Loucy (cell line): ENCODE measurements around the gene PPP1R37.

Experiments used
- H2AFZ ChIP-seq: fragments of 200-600 bp; sonication (generic); 2 replicates; pipeline ENCODE4 v1.6.0; 2016; ENCODE audit warnings: antibody characterized with exemption, mild to moderate bottlenecking, low read length, moderate library complexity
- H3F3A ChIP-seq: fragments of 200-600 bp; 2 replicates; pipeline ENCODE4 v1.6.0; 2016; ENCODE audit warnings: antibody characterized with exemption, low read depth, mild to moderate bottlenecking
- H3K27me3 ChIP-seq: fragments of 200-600 bp; sonication (generic); 2 replicates; pipeline ENCODE4 v1.6.1; 2014; ENCODE audit warnings: low read length, mild to moderate bottlenecking; ENCODE audit not compliant: insufficient read depth, poor library complexity, severe bottlenecking
- H3K36me3 ChIP-seq: fragments of 200-600 bp; sonication (generic); 2 replicates; pipeline ENCODE4 v1.6.1; 2016; ENCODE audit warnings: low read length; ENCODE audit not compliant: insufficient read depth
- H3K4me1 ChIP-seq: fragments of 200-600 bp; sonication (generic); 2 replicates; pipeline ENCODE4 v1.5.1; 2014; ENCODE audit warnings: low read length, mild to moderate bottlenecking; ENCODE audit not compliant: insufficient read depth, poor library complexity, severe bottlenecking
- H3K4me2 ChIP-seq: fragments of 200-600 bp; sonication (generic); 2 replicates; pipeline ENCODE4 v1.6.0; 2014; ENCODE audit warnings: antibody characterized with exemption, low read length, low read depth, mild to moderate bottlenecking; ENCODE audit not compliant: poor library complexity, severe bottlenecking
- H3K4me3 ChIP-seq: fragments of 200-600 bp; sonication (generic); 2 replicates; pipeline ENCODE4 v1.5.1; 2014; ENCODE audit warnings: low read length, mild to moderate bottlenecking, mixed read lengths; ENCODE audit not compliant: poor library complexity, severe bottlenecking
- H3K79me2 ChIP-seq: fragments of 200-600 bp; sonication (generic); 2 replicates; pipeline ENCODE4 v1.6.1; 2014; ENCODE audit warnings: low read length; ENCODE audit not compliant: insufficient read depth
- H3K9ac ChIP-seq: fragments of 200-600 bp; sonication (generic); 2 replicates; pipeline ENCODE4 v1.6.0; 2014; ENCODE audit warnings: mild to moderate bottlenecking, low read depth, low read length, moderate library complexity; ENCODE audit not compliant: poor library complexity, severe bottlenecking
- H3K9me2 ChIP-seq: fragments of 200-600 bp; sonication (generic); replicated peaks from 2 replicates; pipeline ENCODE4 v1.6.1; 2016; ENCODE audit warnings: low read depth, low read length, mixed read lengths
- H3K9me3 ChIP-seq: fragments of 200-600 bp; sonication (generic); 2 replicates; pipeline ENCODE4 v1.6.1; 2014; ENCODE audit warnings: mild to moderate bottlenecking, antibody characterized with exemption, low read length, low read depth; ENCODE audit not compliant: insufficient read depth
- H4K20me1 ChIP-seq: fragments of 200-600 bp; sonication (generic); 2 replicates; pipeline ENCODE4 v1.6.0; 2014; ENCODE audit warnings: antibody characterized with exemption, low read length, mild to moderate bottlenecking; ENCODE audit not compliant: insufficient read depth, poor library complexity, severe bottlenecking
- CTCF ChIP-seq: fragments of 200-600 bp; sonication (generic); conservative IDR thresholded peaks from 2 replicates; pipeline ENCODE4 v1.5.1; 2014; ENCODE audit warnings: mild to moderate bottlenecking, antibody characterized with exemption, low read length
- EZH2phosphoT487 ChIP-seq: fragments of 200-600 bp; IDR thresholded peaks from 2 replicates; pipeline ENCODE4 v1.6.1; 2018; ENCODE audit warnings: antibody characterized with exemption, mild to moderate bottlenecking, moderate library complexity, borderline replicate concordance

Gene PPP1R37

DNA sequence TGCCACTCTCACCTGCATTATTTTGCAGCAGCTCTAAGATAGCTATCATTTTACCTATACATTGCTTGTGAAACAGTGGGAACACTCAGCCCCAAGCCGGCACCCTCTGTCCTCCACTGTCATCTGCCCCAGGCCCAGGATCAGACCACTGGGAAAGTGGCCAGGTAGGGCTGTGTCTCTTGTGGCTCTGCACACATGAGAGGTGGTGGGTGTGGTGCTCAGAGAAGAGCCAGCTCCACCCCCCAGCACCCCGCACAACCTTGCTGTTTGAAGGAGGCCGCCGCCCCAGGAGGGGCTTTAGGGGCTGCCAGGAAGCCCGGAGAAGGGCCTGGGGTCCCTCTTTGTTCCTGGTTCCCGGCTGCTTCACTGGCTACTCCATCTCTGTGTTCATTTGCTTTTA lies 26.6 kb downstream of the PPP1R37 start:
- H3K27me3 ChIP-seq: no peaks in the 10 kb centered on the region
- no peak overlapping the region for H2AFZ ChIP-seq
- peaks cover 7% of the 10 kb centered on the region; the same call in 1 of the 2 replicates for H3K36me3 ChIP-seq
- H3K9me2 ChIP-seq: no peaks in the 10 kb centered on the region
- H3K4me2 ChIP-seq: no peak overlapping the region
- TF ChIP-seq CTCF: no peak
- no peak for TF ChIP-seq EZH2phosphoT487
- no peak overlapping the region for H3K9ac ChIP-seq
- H3F3A ChIP-seq: no peaks in the 10 kb centered on the region
- H3K4me1 ChIP-seq: peaks cover 25% of the 10 kb centered on the region
- H3K4me3 ChIP-seq: no peak overlapping the region
- peaks cover 76% of the 10 kb centered on the region for H3K79me2 ChIP-seq
- H3K9me3 ChIP-seq: no peaks in the 10 kb centered on the region
- peaks cover 27% of the 10 kb centered on the region for H4K20me1 ChIP-seq

- H3F3A ChIP-seq: no peaks in the 10 kb centered on the region
- peaks cover 16% of the 10 kb centered on the region for H3K4me1 ChIP-seq
- H3K9ac ChIP-seq: no peak overlapping the region
- no peak overlapping the region for H3K4me3 ChIP-seq
- no peaks in the 10 kb centered on the region for H3K9me2 ChIP-seq
- H3K36me3 ChIP-seq: peaks cover 4% of the 10 kb centered on the region; the same call in 1 of the 2 replicates
- peaks cover 70% of the 10 kb centered on the region for H3K79me2 ChIP-seq
- H4K20me1 ChIP-seq: peaks cover 27% of the 10 kb centered on the region
- no peak overlapping the region for H3K4me2 ChIP-seq
- no peak overlapping the region for H2AFZ ChIP-seq
- H3K9me3 ChIP-seq: no peaks in the 10 kb centered on the region
- no peaks in the 10 kb centered on the region for H3K27me3 ChIP-seq
- no peak for TF ChIP-seq CTCF
- no peak for TF ChIP-seq EZH2phosphoT487
Measured at GRCh38 chr19:45121827-45122345, 28.9 kb downstream of the PPP1R37 start.

DNA sequence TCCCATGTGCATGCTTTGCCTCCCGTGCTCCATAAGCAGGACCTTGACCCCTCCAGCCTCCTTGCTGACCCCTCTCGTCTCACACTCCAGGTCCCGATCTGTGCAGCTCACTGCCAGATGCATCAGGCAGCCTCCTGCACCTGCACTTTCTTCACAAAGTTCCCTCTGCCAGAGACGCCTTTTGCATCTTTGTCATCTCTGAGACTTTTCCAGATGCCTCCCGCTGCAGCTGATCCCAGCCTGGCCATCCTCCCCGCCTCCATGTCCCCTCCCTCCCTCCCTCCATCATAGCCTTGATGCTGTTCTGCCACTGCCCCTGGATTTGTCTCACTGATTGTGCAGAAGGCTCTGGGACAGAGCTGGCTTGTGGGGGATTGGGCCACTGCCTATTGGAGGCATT lies 29.9 kb downstream of the PPP1R37 start:
- no peaks in the 10 kb centered on the region for H3K9me3 ChIP-seq

More for the DNA sequence above, 29.9 kb downstream of the PPP1R37 start:
- Histone ChIP-seq H3K4me2 (no peak overlapping the region), H2AFZ (no peak overlapping the region), H3K79me2 (peaks cover 74% of the 10 kb centered on the region), H3K4me1 (peaks cover 10% of the 10 kb centered on the region), H3K4me3 (no peak overlapping the region), H4K20me1 (peaks cover 21% of the 10 kb centered on the region), H3K36me3 (peaks cover 4% of the 10 kb centered on the region; the same call in 1 of the 2 replicates), H3K9me2 (no peaks in the 10 kb centered on the region), H3K27me3 (no peaks in the 10 kb centered on the region), H3K9ac (no peak overlapping the region), H3F3A (no peaks in the 10 kb centered on the region)
- TF ChIP-seq EZH2phosphoT487 (no peak), CTCF (no peak)
